Measurements from ENCODE around the gene IL9. TPM values are rescaled to one million over a fixed set of nuclear protein-coding genes. Genes with fewer than 3 reads are reported as not detected.
A peak's percentile ranks its signal among the peaks of the same experiment; 100 is the strongest.

Gene IL9
- total and polyA plus RNA-seq, 2 of the 13 experiments (the other 11 are each of a cell fraction or from before 2014, with no cell fraction given): not detected

DNA sequence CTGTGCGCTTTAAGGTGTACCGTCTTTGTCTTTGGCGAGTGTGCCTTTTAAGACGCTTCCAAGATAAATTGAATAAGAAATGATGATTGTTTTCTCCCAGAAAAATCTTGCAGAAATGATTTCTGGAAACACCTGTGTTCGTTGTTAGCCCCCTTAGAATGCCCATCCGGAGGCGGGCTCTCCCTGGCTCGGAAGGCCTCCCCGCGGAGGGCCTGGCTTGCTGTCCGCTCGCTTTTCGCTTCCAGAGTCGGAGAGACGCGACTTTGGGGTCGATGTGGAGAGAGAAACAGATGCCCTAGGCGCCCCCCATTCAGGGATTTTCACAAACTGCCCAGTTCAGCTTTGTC, 35.3 kb upstream of the IL9 start:
- peak overlapping the region; percentile 70 to 92 (median 81) for H3K4me3 ChIP-seq (replicated peaks in 1 of 3; ENCODE audit: insufficient read depth in 1 of 3, low read depth in 2 of 3, low read length in 3 of 3)
- peak overlapping the region; percentile 74 for H3K9ac ChIP-seq (ENCODE audit: insufficient read depth, low read depth, low read length)
- 3% methylated on average over 17 of the region's 18 CpGs for WGBS (ENCODE audit: low lambda C conversion rate)
- H3K4me2 ChIP-seq (ENCODE audit: low read depth, low read length): peak overlapping the region; percentile 87
- in situ Hi-C loops (cut with HindIII; ENCODE audit: extremely low pct_ligation_motif_present, low pct_unique_long_range_greater_than_20kb): no loop called here
- DNase-seq (ENCODE audit: low spot score): no peak
- no TSS peak for BruUV-seq (replicated peaks)
- FAIRE-seq: no peak
- no peaks in the 10 kb centered on the region for H4K20me1 ChIP-seq (ENCODE audit: insufficient read depth, low read length)
- POLR2A ChIA-PET: no interaction called here
- H3K4me1 ChIP-seq (ENCODE audit: insufficient read depth, low read length): peaks cover 16% of the 10 kb centered on the region
- peaks cover 17% of the 10 kb centered on the region for H3K79me2 ChIP-seq (ENCODE audit: insufficient read depth, low read length)
- peak overlapping the region; percentile 62 for H3K27ac ChIP-seq (ENCODE audit: extremely low read length, insufficient read depth, low read length)
- H3K9me3 ChIP-seq (ENCODE audit: low read length): no peaks in the 10 kb centered on the region
- H3K27me3 ChIP-seq (ENCODE audit: control insufficient read depth in 1 of 2, insufficient read depth in 2 of 2, low read length in 2 of 2): peaks cover 0 to 4% of the 10 kb centered on the region in 2 experiments; a peak in 3 of 5 replicates
- peaks cover 0 to 1% of the 10 kb centered on the region in 2 experiments; a peak in 2 of 5 replicates for H3K36me3 ChIP-seq (replicated peaks in 1 of 2; ENCODE audit: control insufficient read depth in 1 of 2, insufficient read depth in 2 of 2, low read length in 2 of 2)
- peak; percentile 53 for ATAC-seq
- H2AFZ ChIP-seq (ENCODE audit: low read length): no peak overlapping the region
- CTCF ChIA-PET (ENCODE audit: low intra/inter-chr PET ratio, low total read pairs): interaction anchor here (1.6 kb wide), 1 partner anchor 152 kb away, joined by 6 read pairs; no protein-coding TSS in a partner anchor
- intact Hi-C loops (cut with micrococcal nuclease; ENCODE audit: unreplicated experiment): loop anchor here (1.0 to 2.0 kb wide), 2 partner anchors 44 to 131 kb away; no protein-coding TSS in a partner anchor
- no peak for TF ChIP-seq SAFB2 (CRISPR knock-in tag; IDR thresholded peaks at IDR 0.05; ENCODE audit: borderline replicate concordance, low read depth)
- 0 out of 2 replicates have a peak, but pooled peaks have one; percentile 8 for TF ChIP-seq TBX2 (CRISPR knock-in tag; IDR thresholded peaks at IDR 0.05; ENCODE audit: borderline replicate concordance)
- no peak for TF ChIP-seq ATAD3A (CRISPR knock-in tag; IDR thresholded peaks at IDR 0.05)
- no peak for TF ChIP-seq FOXM1 (CRISPR knock-in tag; IDR thresholded peaks at IDR 0.05)
- TF ChIP-seq, protein P1, sequence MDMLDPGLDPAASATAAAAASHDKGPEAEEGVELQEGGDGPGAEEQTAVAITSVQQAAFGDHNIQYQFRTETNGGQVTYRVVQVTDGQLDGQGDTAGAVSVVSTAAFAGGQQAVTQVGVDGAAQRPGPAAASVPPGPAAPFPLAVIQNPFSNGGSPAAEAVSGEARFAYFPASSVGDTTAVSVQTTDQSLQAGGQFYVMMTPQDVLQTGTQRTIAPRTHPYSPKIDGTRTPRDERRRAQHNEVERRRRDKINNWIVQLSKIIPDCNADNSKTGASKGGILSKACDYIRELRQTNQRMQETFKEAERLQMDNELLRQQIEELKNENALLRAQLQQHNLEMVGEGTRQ (IDR thresholded peaks at IDR 0.05; ENCODE audit: low read depth, low read length): no peak
- TF ChIP-seq, protein P1 (CRISPR knock-in tag; IDR thresholded peaks at IDR 0.05; ENCODE audit: borderline replicate concordance): no peak
- TF ChIP-seq, protein P2, sequence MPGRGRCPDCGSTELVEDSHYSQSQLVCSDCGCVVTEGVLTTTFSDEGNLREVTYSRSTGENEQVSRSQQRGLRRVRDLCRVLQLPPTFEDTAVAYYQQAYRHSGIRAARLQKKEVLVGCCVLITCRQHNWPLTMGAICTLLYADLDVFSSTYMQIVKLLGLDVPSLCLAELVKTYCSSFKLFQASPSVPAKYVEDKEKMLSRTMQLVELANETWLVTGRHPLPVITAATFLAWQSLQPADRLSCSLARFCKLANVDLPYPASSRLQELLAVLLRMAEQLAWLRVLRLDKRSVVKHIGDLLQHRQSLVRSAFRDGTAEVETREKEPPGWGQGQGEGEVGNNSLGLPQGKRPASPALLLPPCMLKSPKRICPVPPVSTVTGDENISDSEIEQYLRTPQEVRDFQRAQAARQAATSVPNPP (CRISPR knock-in tag; IDR thresholded peaks at IDR 0.05): no peak
- TF ChIP-seq ZNF781 (CRISPR knock-in tag; IDR thresholded peaks at IDR 0.05; ENCODE audit: borderline replicate concordance, not compliant biosample characterization): no peak
- TF ChIP-seq, protein P3, sequence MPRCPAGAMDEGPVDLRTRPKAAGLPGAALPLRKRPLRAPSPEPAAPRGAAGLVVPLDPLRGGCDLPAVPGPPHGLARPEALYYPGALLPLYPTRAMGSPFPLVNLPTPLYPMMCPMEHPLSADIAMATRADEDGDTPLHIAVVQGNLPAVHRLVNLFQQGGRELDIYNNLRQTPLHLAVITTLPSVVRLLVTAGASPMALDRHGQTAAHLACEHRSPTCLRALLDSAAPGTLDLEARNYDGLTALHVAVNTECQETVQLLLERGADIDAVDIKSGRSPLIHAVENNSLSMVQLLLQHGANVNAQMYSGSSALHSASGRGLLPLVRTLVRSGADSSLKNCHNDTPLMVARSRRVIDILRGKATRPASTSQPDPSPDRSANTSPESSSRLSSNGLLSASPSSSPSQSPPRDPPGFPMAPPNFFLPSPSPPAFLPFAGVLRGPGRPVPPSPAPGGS (CRISPR knock-in tag; IDR thresholded peaks at IDR 0.05): no peak
- 0 out of 2 replicates have a peak, but pooled peaks have one; percentile 1 for TF ChIP-seq ZNF605 (CRISPR knock-in tag; IDR thresholded peaks at IDR 0.05)
- no peak for TF ChIP-seq NFE2 (CRISPR knock-in tag; IDR thresholded peaks at IDR 0.05)
- no peak for TF ChIP-seq MATR3 (CRISPR knock-in tag; IDR thresholded peaks at IDR 0.05)
- TF ChIP-seq ZNF350 (CRISPR knock-in tag; IDR thresholded peaks at IDR 0.05; ENCODE audit: borderline replicate concordance, low read depth): no peak
- TF ChIP-seq, protein P4, sequence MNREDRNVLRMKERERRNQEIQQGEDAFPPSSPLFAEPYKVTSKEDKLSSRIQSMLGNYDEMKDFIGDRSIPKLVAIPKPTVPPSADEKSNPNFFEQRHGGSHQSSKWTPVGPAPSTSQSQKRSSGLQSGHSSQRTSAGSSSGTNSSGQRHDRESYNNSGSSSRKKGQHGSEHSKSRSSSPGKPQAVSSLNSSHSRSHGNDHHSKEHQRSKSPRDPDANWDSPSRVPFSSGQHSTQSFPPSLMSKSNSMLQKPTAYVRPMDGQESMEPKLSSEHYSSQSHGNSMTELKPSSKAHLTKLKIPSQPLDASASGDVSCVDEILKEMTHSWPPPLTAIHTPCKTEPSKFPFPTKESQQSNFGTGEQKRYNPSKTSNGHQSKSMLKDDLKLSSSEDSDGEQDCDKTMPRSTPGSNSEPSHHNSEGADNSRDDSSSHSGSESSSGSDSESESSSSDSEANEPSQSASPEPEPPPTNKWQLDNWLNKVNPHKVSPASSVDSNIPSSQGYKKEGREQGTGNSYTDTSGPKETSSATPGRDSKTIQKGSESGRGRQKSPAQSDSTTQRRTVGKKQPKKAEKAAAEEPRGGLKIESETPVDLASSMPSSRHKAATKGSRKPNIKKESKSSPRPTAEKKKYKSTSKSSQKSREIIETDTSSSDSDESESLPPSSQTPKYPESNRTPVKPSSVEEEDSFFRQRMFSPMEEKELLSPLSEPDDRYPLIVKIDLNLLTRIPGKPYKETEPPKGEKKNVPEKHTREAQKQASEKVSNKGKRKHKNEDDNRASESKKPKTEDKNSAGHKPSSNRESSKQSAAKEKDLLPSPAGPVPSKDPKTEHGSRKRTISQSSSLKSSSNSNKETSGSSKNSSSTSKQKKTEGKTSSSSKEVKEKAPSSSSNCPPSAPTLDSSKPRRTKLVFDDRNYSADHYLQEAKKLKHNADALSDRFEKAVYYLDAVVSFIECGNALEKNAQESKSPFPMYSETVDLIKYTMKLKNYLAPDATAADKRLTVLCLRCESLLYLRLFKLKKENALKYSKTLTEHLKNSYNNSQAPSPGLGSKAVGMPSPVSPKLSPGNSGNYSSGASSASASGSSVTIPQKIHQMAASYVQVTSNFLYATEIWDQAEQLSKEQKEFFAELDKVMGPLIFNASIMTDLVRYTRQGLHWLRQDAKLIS (CRISPR knock-in tag; IDR thresholded peaks at IDR 0.05): no peak
- no peak for TF ChIP-seq NFRKB (IDR thresholded peaks at IDR 0.05)
- no peak for TF ChIP-seq DPF2 (CRISPR knock-in tag; IDR thresholded peaks at IDR 0.05; ENCODE audit: borderline replicate concordance, low read depth)
- TF ChIP-seq ZNF253 (CRISPR knock-in tag; IDR thresholded peaks at IDR 0.05; ENCODE audit: borderline replicate concordance): no peak
- TF ChIP-seq HIVEP1 (CRISPR knock-in tag; IDR thresholded peaks at IDR 0.05): no peak
